Gastrocnemius medialis (tissue), 4 donors: ENCODE data around the gene MEGF10. TPM values are rescaled to one million over a fixed set of nuclear protein-coding genes. Genes with fewer than 3 reads are reported as not detected.
A peak's percentile ranks its signal among the peaks of the same experiment; 100 is the strongest.

Experiments used
- ATAC-seq, 2 donors: fragments of 150-250 bp; one replicate each; pipeline ENCODE4 v1.9.1; 2016
- DNase-seq, 2 donors: peaks; one replicate each; pipeline ENCODE4 v3.0.0-alpha.2; 2019
- H3K27ac ChIP-seq, 4 donors: fragments of 200-600 bp; sonication (generic); 1 replicate in 1 of 4; 2 replicates in 3 of 4; pipeline ENCODE4 v1.5.1; 2016 to 2018; ENCODE audit warnings: mild to moderate bottlenecking in 2 of 4, moderate library complexity in 1 of 4
- H3K27me3 ChIP-seq, 3 donors: fragments of 200-600 bp; sonication (generic) in 2 of 3; 1 replicate in 1 of 3; 2 replicates in 2 of 3; pipeline versions ENCODE4 v1.5.1 to v1.6.0; 2016 to 2019; ENCODE audit warnings: mild to moderate bottlenecking in 1 of 3, moderate library complexity in 1 of 3
- H3K36me3 ChIP-seq, 2 donors: fragments of 200-600 bp; sonication (generic) in 1 of 2; one replicate each; pipeline ENCODE4 v1.5.1; 2017 to 2018
- H3K4me1 ChIP-seq, 2 donors: fragments of 200-600 bp; sonication (generic) in 1 of 2; one replicate each; pipeline ENCODE4 v1.5.1; 2016 to 2017; ENCODE audit warnings: mild to moderate bottlenecking in 2 of 2
- H3K4me3 ChIP-seq, 4 donors: fragments of 200-600 bp; sonication (generic) in 3 of 4; 1 replicate in 1 of 4; 2 replicates in 3 of 4; pipeline ENCODE4 v1.5.1; 2016 to 2019; ENCODE audit warnings: mild to moderate bottlenecking in 2 of 4
- H3K9me3 ChIP-seq, 3 donors: fragments of 200-600 bp; sonication (generic) in 2 of 3; 1 replicate in 1 of 3; 2 replicates in 2 of 3; pipeline ENCODE4 v1.5.1; 2016 to 2019
- POLR2A ChIP-seq, 2 donors: fragments of 450-650 bp; IDR thresholded peaks; one replicate each; pipeline ENCODE4 v1.6.1; 2017; ENCODE audit warnings: antibody characterized with exemption in 2 of 2, mild to moderate bottlenecking in 2 of 2, moderate library complexity in 2 of 2
- in situ Hi-C, 4 donors: fragments of 200-750 bp; cut with MboI; loops; one replicate each; pipeline versions ENCODE4 v1.15.0 to v1.8.0; 2017; ENCODE audit warnings: low sequenced_read_pairs in 4 of 4
- intact Hi-C: fragments of 100-400 bp; cut with DNase I; formaldehyde crosslinking; loops from one replicate; pipeline ENCODE4 v1.15.1; 2023; ENCODE audit warnings: low total_unique reads
- total RNA-seq, 4 donors: library from RNA; depleted of rRNA; stranded (reverse); fragments of >200 nt; gene quantifications; one replicate each; pipeline versions ENCODE4 v1.1.0 to v1.2.3, GENCODE V29; 2016
- TF ChIP-seq, protein P1 (sequence below), 5 experiments: fragments of 450-650 bp in 3 of 5; fragments of 200-600 bp in 2 of 5; sonication (generic) in 2 of 5; IDR thresholded peaks in 4 of 5; conservative IDR thresholded peaks in 1 of 5; 1 replicate in 4 of 5; 2 replicates in 1 of 5; pipeline ENCODE4 v1.5.1; 2016 to 2019; ENCODE audit warnings: antibody characterized with exemption in 5 of 5, mild to moderate bottlenecking in 3 of 5, moderate library complexity in 3 of 5

Gene MEGF10
- total RNA-seq, 4 donors from 2014 or later = 6.7 to 25.4 (median 15.7) TPM

DNA sequence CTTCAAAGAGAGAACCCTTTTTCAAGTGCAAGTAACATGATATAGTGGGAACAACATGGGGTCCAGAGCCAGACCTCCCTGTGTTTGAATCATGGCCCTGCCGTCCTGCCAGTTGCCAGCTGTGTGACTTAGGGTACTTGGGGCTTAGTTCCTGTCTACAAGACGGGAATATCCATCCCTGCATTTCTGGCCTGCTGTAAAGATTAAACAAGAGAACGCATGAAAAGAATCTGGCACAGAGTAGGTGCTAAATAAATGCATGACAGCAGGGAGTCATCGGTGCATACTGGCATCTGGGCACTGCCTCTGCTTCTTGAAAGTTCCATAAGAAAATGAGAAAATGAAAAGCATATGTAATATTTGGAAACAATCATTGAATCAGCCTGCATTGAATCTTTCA lies 149.0 kb downstream of the MEGF10 start:
- ATAC-seq (no peak), DNase-seq (no peak)
- H3K27me3 ChIP-seq = no peaks in the 10 kb centered on the region
- in situ Hi-C loops (loop anchor here (5.0 to 10.0 kb wide), 2 partner anchors 142 to 145 kb away; partner anchors contain the start of gene MEGF10 (in 3 of the 4)), intact Hi-C loops (no loop called here)
- H3K36me3 ChIP-seq = no peaks in the 10 kb centered on the region
- H3K4me1 ChIP-seq = peaks cover 3 to 7% of the 10 kb centered on the region in 2 donors
- H3K4me3 ChIP-seq = no peak overlapping the region
- no peak overlapping the region for H3K27ac ChIP-seq
- no peaks in the 10 kb centered on the region for H3K9me3 ChIP-seq
- TF ChIP-seq, protein P1, sequence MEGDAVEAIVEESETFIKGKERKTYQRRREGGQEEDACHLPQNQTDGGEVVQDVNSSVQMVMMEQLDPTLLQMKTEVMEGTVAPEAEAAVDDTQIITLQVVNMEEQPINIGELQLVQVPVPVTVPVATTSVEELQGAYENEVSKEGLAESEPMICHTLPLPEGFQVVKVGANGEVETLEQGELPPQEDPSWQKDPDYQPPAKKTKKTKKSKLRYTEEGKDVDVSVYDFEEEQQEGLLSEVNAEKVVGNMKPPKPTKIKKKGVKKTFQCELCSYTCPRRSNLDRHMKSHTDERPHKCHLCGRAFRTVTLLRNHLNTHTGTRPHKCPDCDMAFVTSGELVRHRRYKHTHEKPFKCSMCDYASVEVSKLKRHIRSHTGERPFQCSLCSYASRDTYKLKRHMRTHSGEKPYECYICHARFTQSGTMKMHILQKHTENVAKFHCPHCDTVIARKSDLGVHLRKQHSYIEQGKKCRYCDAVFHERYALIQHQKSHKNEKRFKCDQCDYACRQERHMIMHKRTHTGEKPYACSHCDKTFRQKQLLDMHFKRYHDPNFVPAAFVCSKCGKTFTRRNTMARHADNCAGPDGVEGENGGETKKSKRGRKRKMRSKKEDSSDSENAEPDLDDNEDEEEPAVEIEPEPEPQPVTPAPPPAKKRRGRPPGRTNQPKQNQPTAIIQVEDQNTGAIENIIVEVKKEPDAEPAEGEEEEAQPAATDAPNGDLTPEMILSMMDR (IDR thresholded peaks at IDR 0.05 in 4 of 5, conservative IDR thresholded peaks at IDR 0.05 in 1 of 5) = no peak
- no peak for TF ChIP-seq POLR2A (IDR thresholded peaks at IDR 0.05)

DNA sequence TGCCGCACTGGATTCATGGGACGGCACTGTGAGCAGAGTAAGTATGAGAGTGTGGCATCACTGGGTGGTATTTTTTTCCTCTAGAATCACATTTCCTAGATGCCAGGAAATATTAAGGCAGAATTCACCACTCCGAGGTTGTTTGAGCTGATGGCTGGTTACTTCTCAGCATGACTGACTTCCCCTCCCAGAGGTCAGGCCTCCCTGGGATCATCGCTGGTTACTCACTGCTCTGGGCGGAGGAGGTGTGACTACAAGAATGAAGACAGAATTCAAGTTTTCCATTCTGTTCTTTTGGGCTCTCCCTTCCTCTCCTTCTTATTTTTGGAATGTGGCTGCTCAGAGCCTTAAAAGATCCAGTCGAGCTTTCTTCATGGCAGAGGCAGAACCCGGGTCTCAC lies 150.2 kb downstream of the MEGF10 start:
- intact Hi-C loops = no loop called here

DNA sequence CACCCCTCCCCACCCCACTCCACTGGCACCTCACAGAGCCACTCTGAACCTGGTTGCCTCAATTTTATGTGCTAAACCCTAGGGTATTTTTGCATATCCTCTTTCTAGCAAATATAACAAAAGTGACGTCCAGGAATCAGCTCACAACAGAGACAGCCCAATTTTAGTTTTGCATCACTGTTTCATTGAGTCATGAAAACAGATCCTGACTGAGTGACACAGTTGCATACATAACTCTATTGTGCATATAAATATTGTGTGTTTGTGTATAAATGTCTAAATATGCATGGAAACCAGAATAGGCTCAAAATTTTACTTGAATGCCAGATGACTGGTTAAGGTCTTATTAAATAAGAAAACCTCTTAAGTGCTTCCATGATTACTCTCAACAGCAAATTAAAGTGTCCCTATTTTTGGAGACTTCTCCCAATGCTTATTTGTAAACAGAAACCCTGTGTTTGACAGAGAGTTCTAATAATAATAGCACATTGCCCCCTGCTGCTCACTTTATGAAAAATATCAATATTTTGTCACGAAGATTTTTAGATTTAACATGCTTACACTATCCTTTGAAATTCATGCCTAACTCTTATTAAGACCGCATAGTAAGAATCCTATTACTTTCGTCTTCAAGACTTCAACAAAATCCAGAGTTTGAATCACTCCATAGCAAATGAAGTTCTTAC lies 151.3 kb downstream of the MEGF10 start:
- Histone ChIP-seq H3K27me3 (no peaks in the 10 kb centered on the region), H3K27ac (no peak overlapping the region), H3K4me1 (peaks cover 3 to 7% of the 10 kb centered on the region in 2 donors), H3K9me3 (no peaks in the 10 kb centered on the region), H3K36me3 (no peaks in the 10 kb centered on the region), H3K4me3 (no peak overlapping the region)
- peak in 1 of 2 donors; percentile 46 for ATAC-seq
- no peak for TF ChIP-seq POLR2A (IDR thresholded peaks at IDR 0.05)
- TF ChIP-seq, protein P1 (IDR thresholded peaks at IDR 0.05 in 4 of 5, conservative IDR thresholded peaks at IDR 0.05 in 1 of 5) = peak in 4 of 5 experiments; percentile 29 to 32 (median 30)
- in situ Hi-C loops = loop anchor here in 3 of 4 donors (5.0 to 10.0 kb wide), 2 partner anchors 145 to 147 kb away; partner anchors contain the start of gene MEGF10 (in 2 of the 3)
- no peak for DNase-seq
- intact Hi-C loops = loop anchor here (1.0 kb wide), 1 partner anchor 152 kb away; the partner anchor contains the start of gene MEGF10

More for the DNA sequence above, 150.2 kb downstream of the MEGF10 start:
- no peak for DNase-seq
- in situ Hi-C loops = loop anchor here in 3 of 4 donors (5.0 to 10.0 kb wide), 2 partner anchors 144 to 146 kb away; partner anchors contain the start of gene MEGF10 (in 2 of the 3)
- TF ChIP-seq, protein P1 (IDR thresholded peaks at IDR 0.05 in 4 of 5, conservative IDR thresholded peaks at IDR 0.05 in 1 of 5) = no peak
- TF ChIP-seq POLR2A (IDR thresholded peaks at IDR 0.05) = no peak
- Histone ChIP-seq H3K27ac (no peak overlapping the region), H3K9me3 (no peaks in the 10 kb centered on the region), H3K36me3 (no peaks in the 10 kb centered on the region), H3K27me3 (no peaks in the 10 kb centered on the region), H3K4me1 (peaks cover 3 to 7% of the 10 kb centered on the region in 2 donors), H3K4me3 (no peak overlapping the region)
- no peak for ATAC-seq

DNA sequence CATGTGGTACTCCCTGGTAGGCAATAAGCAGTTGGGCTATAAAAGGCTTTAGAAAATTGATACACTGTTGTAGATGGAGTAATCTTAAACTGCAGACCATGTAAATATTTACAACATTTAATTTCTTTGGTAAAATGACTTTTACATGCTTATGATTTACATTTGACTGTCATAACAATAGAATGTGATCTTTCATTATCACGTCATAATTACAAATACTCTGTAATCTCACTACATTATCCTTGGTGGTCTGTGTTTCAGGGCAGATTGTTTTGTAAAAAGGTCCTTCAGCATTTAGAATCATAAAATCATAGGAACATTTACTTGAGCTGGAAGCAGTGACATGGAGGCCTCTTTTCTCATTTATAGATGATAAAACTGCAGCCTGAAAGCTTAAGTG lies 153.6 kb downstream of the MEGF10 start:
- DNase-seq (no peak), ATAC-seq (no peak)
- in situ Hi-C loops = loop anchor here in 3 of 4 donors (5.0 to 10.0 kb wide), 2 partner anchors 147 to 149 kb away; partner anchors contain the start of gene MEGF10 (in 2 of the 3)
- Histone ChIP-seq H3K4me3 (no peak overlapping the region), H3K27ac (no peak overlapping the region), H3K36me3 (no peaks in the 10 kb centered on the region), H3K4me1 (peaks cover 3 to 7% of the 10 kb centered on the region in 2 donors), H3K27me3 (no peaks in the 10 kb centered on the region), H3K9me3 (no peaks in the 10 kb centered on the region)
- intact Hi-C loops = no loop called here
- TF ChIP-seq, protein P1 (IDR thresholded peaks at IDR 0.05 in 4 of 5, conservative IDR thresholded peaks at IDR 0.05 in 1 of 5) = no peak
- no peak for TF ChIP-seq POLR2A (IDR thresholded peaks at IDR 0.05)
